Astrocyte of the spinal cord (primary cell): Measurements from ENCODE around the gene FAM83C.
A peak's percentile ranks its signal among the peaks of the same experiment; 100 is the strongest.

Experiments
- DNase-seq: peaks from one replicate; pipeline ENCODE4 v3.0.0; 2011; ENCODE audit warnings: low read depth, low spot score
- H3K4me3 ChIP-seq: 2 replicates; pipeline ENCODE4 v1.5.1; 2011; ENCODE audit warnings: low read depth, mild to moderate bottlenecking, low read length, moderate library complexity
- CTCF ChIP-seq: IDR thresholded peaks from 2 replicates; pipeline ENCODE4 v1.5.1; 2012; ENCODE audit warnings: low read depth, mild to moderate bottlenecking, low read length, inconsistent platforms
- in situ Hi-C: cut with HindIII; loops from 2 replicates; pipeline ENCODE4 v1.10.0; 2017; ENCODE audit warnings: low sequenced_read_pairs

FAM83C gene

DNA sequence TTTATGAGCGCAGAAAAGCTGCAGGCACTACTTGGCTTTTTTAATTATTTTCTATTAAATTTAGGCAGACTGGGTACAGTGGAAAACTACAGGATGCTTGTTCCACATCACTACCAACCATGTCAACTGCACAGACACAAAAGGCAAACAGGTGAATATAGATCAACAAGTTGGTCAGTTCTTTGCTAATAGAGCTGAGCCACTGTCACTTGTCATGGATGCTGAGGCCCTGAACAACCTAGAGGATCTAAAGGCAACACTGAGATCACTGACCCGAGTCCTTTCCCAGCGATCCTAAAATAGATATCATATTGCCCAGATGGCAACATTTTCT is 34.5 kb upstream of the FAM83C start:
- DNase-seq: no peak
- no peak for TF ChIP-seq CTCF
- H3K4me3 ChIP-seq: no peak overlapping the region
- in situ Hi-C loops: no loop called here

GRCh38 chr20:35326021-35326739 is 34.0 kb upstream of the FAM83C start:
- TF ChIP-seq CTCF: no peak
- no peak for DNase-seq
- H3K4me3 ChIP-seq: no peak overlapping the region
- in situ Hi-C loops: no loop called here

DNA sequence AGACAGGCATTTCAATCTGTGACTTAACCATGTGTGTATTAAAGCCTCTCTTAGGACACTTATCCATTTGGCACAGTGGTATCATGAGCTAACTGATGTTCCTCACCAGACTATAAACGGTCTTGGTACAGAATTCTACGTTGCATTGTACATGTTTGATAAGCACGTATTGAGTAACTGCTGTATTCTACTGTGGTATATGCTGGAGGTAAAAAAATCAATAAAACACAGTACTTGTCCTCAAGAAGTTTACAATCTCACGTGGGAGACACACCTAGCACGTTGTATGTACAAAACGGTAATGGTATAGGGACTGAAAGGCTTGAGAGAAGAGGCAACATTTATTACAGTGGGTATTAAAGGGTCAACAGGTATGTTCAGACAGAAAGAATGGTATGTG is 33.2 kb upstream of the FAM83C start:
- no peak overlapping the region for H3K4me3 ChIP-seq
- no peak for DNase-seq
- no peak for TF ChIP-seq CTCF
- in situ Hi-C loops: no loop called here

GRCh38 chr20:35320396-35321126 is 28.3 kb upstream of the FAM83C start:
- no peak overlapping the region for H3K4me3 ChIP-seq
- TF ChIP-seq CTCF: no peak
- DNase-seq: peak; percentile 85
- in situ Hi-C loops: loop anchor here (25.0 kb wide), 1 partner anchor 117 kb away; the partner anchor contains the start of gene GDF5

DNA sequence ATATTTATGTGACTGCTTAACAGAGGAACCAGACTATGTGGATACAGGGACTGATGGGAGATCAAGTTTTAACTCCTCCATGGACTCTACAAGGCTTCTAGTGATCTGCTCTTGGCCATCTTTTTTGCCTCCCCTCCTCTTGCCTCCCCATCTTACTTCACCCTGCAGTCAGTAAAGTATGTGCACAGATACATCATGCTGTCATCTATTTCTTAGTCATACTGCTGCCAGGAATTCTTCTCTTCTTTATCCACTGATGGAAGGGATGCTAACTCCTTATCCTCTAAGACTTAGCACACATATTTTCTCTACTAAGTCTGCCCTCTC is 27.6 kb upstream of the FAM83C start:
- DNase-seq: peak; percentile 52
- in situ Hi-C loops: loop anchor here (25.0 kb wide), 1 partner anchor 117 kb away; the partner anchor contains the start of gene GDF5

More for the DNA sequence above, 27.6 kb upstream of the FAM83C start:
- no peak overlapping the region for H3K4me3 ChIP-seq
- no peak for TF ChIP-seq CTCF
